Sigmoid colon (tissue), 7 donors: ENCODE results near the gene SLC27A1. TPM values are rescaled to one million over a fixed set of nuclear protein-coding genes. Genes with fewer than 3 reads are reported as not detected.

ENCODE experiments used
- DNase-seq: peaks from one replicate; pipeline ENCODE4 v3.0.0-alpha.2; 2019
- H3K27ac ChIP-seq, 4 donors: fragments of 200-600 bp; sonication (generic); one replicate each; pipeline ENCODE4 v1.5.1; 2016 to 2019; ENCODE audit warnings: mild to moderate bottlenecking in 1 of 4
- H3K27me3 ChIP-seq, 3 donors: fragments of 200-600 bp; sonication (generic); one replicate each; pipeline ENCODE4 v1.5.1; 2019; ENCODE audit warnings: mild to moderate bottlenecking in 1 of 3
- H3K36me3 ChIP-seq, 4 donors: fragments of 200-600 bp; sonication (generic); one replicate each; pipeline ENCODE4 v1.5.1; 2016 to 2019
- H3K4me1 ChIP-seq, 4 donors: fragments of 200-600 bp; sonication (generic); one replicate each; pipeline ENCODE4 v1.5.1; 2017 to 2019
- H3K4me3 ChIP-seq, 4 donors: fragments of 200-600 bp; sonication (generic); one replicate each; pipeline ENCODE4 v1.5.1; 2017 to 2019; ENCODE audit warnings: mild to moderate bottlenecking in 2 of 4, moderate library complexity in 1 of 4
- H3K9me3 ChIP-seq, 4 donors: fragments of 200-600 bp in 3 of 4; sonication (generic) in 3 of 4; one replicate each; pipeline versions ENCODE4 v1.5.1 to v1.6.1; 2013 to 2019
- EP300 ChIP-seq, 4 donors: sonication (generic); formaldehyde crosslinking; IDR thresholded peaks; one replicate each; pipeline ENCODE4 v1.6.1; 2017; ENCODE audit warnings: antibody characterized with exemption in 4 of 4
- POLR2A ChIP-seq, 2 donors: fragments of 450-650 bp; IDR thresholded peaks; one replicate each; pipeline ENCODE4 v1.6.1; 2016; ENCODE audit warnings: antibody characterized with exemption in 2 of 2, mild to moderate bottlenecking in 2 of 2, moderate library complexity in 2 of 2
- POLR2AphosphoS5 ChIP-seq, 4 donors: sonication (generic); formaldehyde crosslinking; IDR thresholded peaks; one replicate each; pipeline ENCODE4 v1.6.1; 2017; ENCODE audit warnings: antibody characterized with exemption in 4 of 4
- WGBS, 2 donors: extraction: QIAGEN DNeasy Blood & Tissue Kit; methylation state at CpG; one replicate each; pipeline ENCODE4 v1.1.7; 2013; 5-methylcytosine and 5-hydroxymethylcytosine counted together
- intact Hi-C: fragments of 100-400 bp; cut with DNase I; formaldehyde crosslinking; loops from one replicate; pipeline ENCODE4 v1.15.1; 2023
- polyA plus RNA-seq, 3 donors: library from polyadenylated mRNA; stranded (reverse); fragments of 200-250 nt; gene quantifications; one replicate each; pipeline ENCODE4 v1.2.3, GENCODE V29; 2013
- total RNA-seq, 4 donors: library from RNA; depleted of rRNA; stranded (reverse); fragments of >200 nt; gene quantifications; one replicate each; pipeline ENCODE4 v1.1.0, GENCODE V29; 2016
- TF ChIP-seq, protein P1 (sequence below), 4 experiments: fragments of 450-650 bp in 3 of 4; fragments of 200-600 bp in 1 of 4; IDR thresholded peaks; one replicate each; pipeline ENCODE4 v1.5.1; 2016 to 2019; ENCODE audit warnings: antibody characterized with exemption in 4 of 4, mild to moderate bottlenecking in 3 of 4, moderate library complexity in 2 of 4
- donor health status: healthy with polysubstance abuse.
- donor health status: Bipolar disorder and iron deficiency.
- donor health status: healthy.

Gene SLC27A1
- total and polyA plus RNA-seq, 7 donors, result 0.69 to 23.8 (median 13.2) TPM

DNA sequence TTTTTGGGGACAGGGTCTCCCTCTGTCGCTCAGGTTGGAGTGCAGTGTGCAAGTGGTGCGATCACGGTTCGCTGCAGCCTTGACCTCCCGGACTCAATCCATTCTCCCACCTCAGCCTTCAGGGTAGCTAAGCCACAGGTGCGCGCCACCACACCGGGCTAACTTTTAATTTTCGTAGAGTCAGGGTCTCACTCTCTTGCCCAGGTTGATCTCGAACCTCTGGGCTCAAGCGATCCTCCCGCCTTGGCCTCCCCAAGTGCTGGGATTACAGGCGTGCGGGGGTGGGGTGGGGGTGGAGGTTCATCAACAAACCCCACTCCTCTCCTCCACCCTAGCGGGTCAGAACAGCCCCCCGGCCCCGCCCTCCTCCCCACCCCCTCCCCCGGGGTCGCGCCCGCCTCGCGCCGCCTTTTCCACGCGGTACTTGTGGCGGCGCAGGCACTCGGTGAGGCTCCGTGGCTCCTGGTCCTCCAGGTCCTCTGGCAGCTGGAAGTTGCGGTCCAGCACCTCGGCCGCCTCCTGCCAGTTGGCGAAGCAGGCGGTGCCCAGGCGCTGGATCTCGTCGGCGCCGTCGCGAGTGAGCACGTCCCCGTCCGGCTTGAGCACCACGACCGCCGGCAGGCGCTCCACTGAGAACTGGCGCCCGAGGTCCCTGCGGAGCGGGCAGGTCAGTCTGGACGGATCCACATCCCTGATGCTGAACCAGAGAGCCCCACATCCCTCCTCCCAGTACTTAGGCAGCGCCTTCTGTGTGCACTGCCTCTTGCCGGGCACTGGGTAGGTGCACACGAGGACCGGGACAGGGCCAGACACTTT is 14.8 kb upstream of the SLC27A1 start:
- intact Hi-C loops, result no loop called here
- peaks cover 0 to 14% (median 9%) of the 10 kb centered on the region in 4 donors for H3K4me1 ChIP-seq
- H3K27me3 ChIP-seq, result peaks cover 25 to 65% (median 59%) of the 10 kb centered on the region in 3 donors
- no peak overlapping the region for H3K4me3 ChIP-seq
- no peaks in the 10 kb centered on the region for H3K36me3 ChIP-seq
- no peak for DNase-seq
- TF ChIP-seq POLR2A (IDR thresholded peaks at IDR 0.05), result no peak
- TF ChIP-seq, protein P1, sequence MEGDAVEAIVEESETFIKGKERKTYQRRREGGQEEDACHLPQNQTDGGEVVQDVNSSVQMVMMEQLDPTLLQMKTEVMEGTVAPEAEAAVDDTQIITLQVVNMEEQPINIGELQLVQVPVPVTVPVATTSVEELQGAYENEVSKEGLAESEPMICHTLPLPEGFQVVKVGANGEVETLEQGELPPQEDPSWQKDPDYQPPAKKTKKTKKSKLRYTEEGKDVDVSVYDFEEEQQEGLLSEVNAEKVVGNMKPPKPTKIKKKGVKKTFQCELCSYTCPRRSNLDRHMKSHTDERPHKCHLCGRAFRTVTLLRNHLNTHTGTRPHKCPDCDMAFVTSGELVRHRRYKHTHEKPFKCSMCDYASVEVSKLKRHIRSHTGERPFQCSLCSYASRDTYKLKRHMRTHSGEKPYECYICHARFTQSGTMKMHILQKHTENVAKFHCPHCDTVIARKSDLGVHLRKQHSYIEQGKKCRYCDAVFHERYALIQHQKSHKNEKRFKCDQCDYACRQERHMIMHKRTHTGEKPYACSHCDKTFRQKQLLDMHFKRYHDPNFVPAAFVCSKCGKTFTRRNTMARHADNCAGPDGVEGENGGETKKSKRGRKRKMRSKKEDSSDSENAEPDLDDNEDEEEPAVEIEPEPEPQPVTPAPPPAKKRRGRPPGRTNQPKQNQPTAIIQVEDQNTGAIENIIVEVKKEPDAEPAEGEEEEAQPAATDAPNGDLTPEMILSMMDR (IDR thresholded peaks at IDR 0.05), result no peak
- no peak for TF ChIP-seq EP300 (IDR thresholded peaks at IDR 0.05)
- TF ChIP-seq POLR2AphosphoS5 (IDR thresholded peaks at IDR 0.05), result no peak
- 19% methylated on average over 58 of the region's 58 CpGs for WGBS, 2 donors
- H3K9me3 ChIP-seq, result no peaks in the 10 kb centered on the region
- H3K27ac ChIP-seq, result no peak overlapping the region

DNA sequence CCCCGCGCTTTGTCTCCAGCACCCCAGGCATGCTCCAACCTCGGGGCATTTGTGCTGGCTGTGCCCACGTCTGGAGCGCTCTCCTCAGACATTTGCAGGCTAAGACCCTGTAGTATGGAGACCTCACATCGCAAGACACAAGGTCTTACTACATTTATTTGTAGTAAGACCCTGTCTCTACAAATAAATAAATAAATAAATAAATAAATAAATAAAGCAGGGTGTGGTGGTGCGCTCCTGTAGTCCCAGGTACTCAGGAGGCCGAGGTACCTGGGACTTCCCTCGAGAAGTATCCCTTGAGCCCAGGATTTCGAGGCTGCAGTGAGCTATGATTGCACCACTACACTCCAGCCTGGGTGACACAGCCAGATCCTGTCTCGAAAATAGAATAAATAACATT is 14.2 kb upstream of the SLC27A1 start:
- H3K27ac ChIP-seq, result no peak overlapping the region
- no peaks in the 10 kb centered on the region for H3K9me3 ChIP-seq
- peaks cover 25 to 72% (median 65%) of the 10 kb centered on the region in 3 donors for H3K27me3 ChIP-seq
- DNase-seq, result no peak
- intact Hi-C loops, result no loop called here
- peaks cover 0 to 14% (median 9%) of the 10 kb centered on the region in 4 donors for H3K4me1 ChIP-seq
- H3K4me3 ChIP-seq, result no peak overlapping the region
- WGBS, 2 donors, result 55 to 74% methylated on average over 11 of the region's 11 CpGs
- TF ChIP-seq POLR2AphosphoS5 (IDR thresholded peaks at IDR 0.05) (no peak), EP300 (IDR thresholded peaks at IDR 0.05) (no peak)
- TF ChIP-seq, protein P1 (IDR thresholded peaks at IDR 0.05), result no peak
- no peaks in the 10 kb centered on the region for H3K36me3 ChIP-seq

DNA sequence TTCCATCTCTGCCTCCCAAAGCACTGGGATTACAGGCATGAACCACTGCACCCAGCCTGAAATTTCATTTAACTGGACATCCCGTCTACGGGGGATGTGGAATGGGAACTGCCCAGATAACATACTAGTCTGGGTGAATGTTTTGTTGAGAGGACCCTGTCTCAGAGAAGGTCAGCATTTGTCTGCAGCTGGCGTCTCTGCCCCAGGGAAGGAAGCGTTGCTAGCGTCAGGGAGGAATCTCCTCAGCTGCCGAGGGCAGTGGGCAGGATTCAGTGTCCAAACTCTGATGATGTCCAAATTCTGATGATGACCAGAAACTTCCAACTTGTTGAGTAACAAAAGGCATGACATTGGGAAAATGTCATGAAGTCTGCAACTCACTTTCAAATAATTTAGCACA is 12.7 kb upstream of the SLC27A1 start:
- 51 to 61% methylated on average over 6 of the region's 6 CpGs for whole genome bisulfite sequencing, 2 donors
- no peaks in the 10 kb centered on the region for H3K9me3 ChIP-seq
- peaks cover 25 to 77% (median 65%) of the 10 kb centered on the region in 3 donors for H3K27me3 ChIP-seq
- no peak for TF ChIP-seq POLR2A (IDR thresholded peaks at IDR 0.05)
- TF ChIP-seq EP300 (IDR thresholded peaks at IDR 0.05), result no peak
- no peak for TF ChIP-seq POLR2AphosphoS5 (IDR thresholded peaks at IDR 0.05)
- TF ChIP-seq, protein P1 (IDR thresholded peaks at IDR 0.05), result no peak
- H3K27ac ChIP-seq, result no peak overlapping the region
- peaks cover 0 to 14% (median 9%) of the 10 kb centered on the region in 4 donors for H3K4me1 ChIP-seq
- no peak for DNase-seq
- H3K36me3 ChIP-seq, result no peaks in the 10 kb centered on the region
- intact Hi-C loops, result no loop called here
- no peak overlapping the region for H3K4me3 ChIP-seq

DNA sequence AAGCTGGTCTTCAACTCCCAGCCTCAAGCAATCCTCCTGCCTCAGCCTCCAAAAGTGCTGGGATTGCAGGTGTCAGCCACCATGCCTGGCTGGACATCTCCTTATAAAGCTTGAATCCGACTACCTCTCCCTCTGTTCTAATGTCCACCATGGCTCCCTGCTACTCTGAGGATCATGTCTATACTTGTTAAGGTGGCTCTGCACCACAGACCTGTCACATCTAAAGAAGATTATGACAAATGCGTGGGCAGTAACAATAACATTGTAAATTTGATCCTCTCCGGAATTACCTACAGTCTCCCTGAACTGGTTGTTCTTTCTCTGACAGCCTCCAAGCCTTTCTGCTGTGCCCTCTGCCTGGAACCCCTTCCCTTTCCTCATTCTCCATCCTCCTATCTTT is 11.4 kb upstream of the SLC27A1 start:
- TF ChIP-seq POLR2AphosphoS5 (IDR thresholded peaks at IDR 0.05) (no peak), EP300 (IDR thresholded peaks at IDR 0.05) (no peak), POLR2A (IDR thresholded peaks at IDR 0.05) (no peak)
- TF ChIP-seq, protein P1 (IDR thresholded peaks at IDR 0.05), result no peak
- no peaks in the 10 kb centered on the region for H3K9me3 ChIP-seq
- intact Hi-C loops, result no loop called here
- H3K27ac ChIP-seq, result no peak overlapping the region
- peaks cover 0 to 14% (median 9%) of the 10 kb centered on the region in 4 donors for H3K4me1 ChIP-seq
- no peak overlapping the region for H3K4me3 ChIP-seq
- H3K36me3 ChIP-seq, result no peaks in the 10 kb centered on the region
- DNase-seq, result no peak
- peaks cover 23 to 72% (median 63%) of the 10 kb centered on the region in 3 donors for H3K27me3 ChIP-seq
- 52 to 78% methylated on average over 3 of the region's 3 CpGs for WGBS, 2 donors
